WTC11 (cell line): Measurements from ENCODE around the gene MACF1.

Experiments used
- AFF4 ChIP-seq: sonication (generic); formaldehyde crosslinking; IDR thresholded peaks from 2 replicates; pipeline ENCODE4 v1.8.1; 2023; ENCODE audit warnings: mild to moderate bottlenecking, missing genetic modification reagents, borderline replicate concordance
- ATF3 ChIP-seq: sonication (generic); formaldehyde crosslinking; conservative IDR thresholded peaks from 2 replicates; pipeline ENCODE4 v1.8.1; 2022; ENCODE audit warnings: mild to moderate bottlenecking, missing genetic modification reagents
- CREB1 ChIP-seq: sonication (generic); formaldehyde crosslinking; IDR thresholded peaks from 2 replicates; pipeline ENCODE4 v1.8.0; 2023; ENCODE audit warnings: mild to moderate bottlenecking, missing genetic modification reagents
- FOXJ3 ChIP-seq: sonication (generic); formaldehyde crosslinking; IDR thresholded peaks from 2 replicates; pipeline ENCODE4 v1.9.0; 2021; ENCODE audit warnings: missing genetic modification reagents, mild to moderate bottlenecking, borderline replicate concordance
- OVOL2 ChIP-seq: fragments of 250-450 bp; sonication (Bioruptor Pico); IDR thresholded peaks from 2 replicates; pipeline ENCODE4 v1.9.0; 2021; ENCODE audit warnings: mild to moderate bottlenecking, borderline replicate concordance
- PRRX2 ChIP-seq: fragments of 250-450 bp; sonication (Bioruptor Pico); IDR thresholded peaks from 2 replicates; pipeline ENCODE4 v1.8.0; 2021; ENCODE audit warnings: mild to moderate bottlenecking
- RORB ChIP-seq: fragments of 250-450 bp; sonication (Bioruptor Pico); IDR thresholded peaks from 2 replicates; pipeline ENCODE4 v1.9.0; 2021; ENCODE audit warnings: mild to moderate bottlenecking
- TEAD4 ChIP-seq: sonication (generic); formaldehyde crosslinking; IDR thresholded peaks from 2 replicates; pipeline ENCODE4 v1.8.0; 2022; ENCODE audit warnings: mild to moderate bottlenecking, missing genetic modification reagents
- ZBTB21 ChIP-seq: sonication (generic); formaldehyde crosslinking; IDR thresholded peaks from 2 replicates; pipeline ENCODE4 v1.8.1; 2023; ENCODE audit warnings: mild to moderate bottlenecking, missing genetic modification reagents, borderline replicate concordance
- ZNF416 ChIP-seq: fragments of 250-450 bp; sonication (Bioruptor Pico); IDR thresholded peaks from 2 replicates; pipeline ENCODE4 v1.9.0; 2021; ENCODE audit warnings: mild to moderate bottlenecking, inconsistent platforms
- TF ChIP-seq, protein P1 (sequence below): fragments of 200-600 bp; IDR thresholded peaks from 2 replicates; pipeline ENCODE4 v1.8.0; 2022; ENCODE audit warnings: antibody characterized with exemption
- TF ChIP-seq, protein P2 (sequence below): sonication (generic); formaldehyde crosslinking; IDR thresholded peaks from 2 replicates; pipeline ENCODE4 v1.8.0; 2022; ENCODE audit warnings: mild to moderate bottlenecking, missing genetic modification reagents
- TF ChIP-seq, protein P3 (sequence below): sonication (generic); formaldehyde crosslinking; IDR thresholded peaks from 2 replicates; pipeline ENCODE4 v1.8.1; 2023; ENCODE audit warnings: mild to moderate bottlenecking, missing genetic modification reagents, moderate library complexity

- TF ChIP-seq, protein P1, sequence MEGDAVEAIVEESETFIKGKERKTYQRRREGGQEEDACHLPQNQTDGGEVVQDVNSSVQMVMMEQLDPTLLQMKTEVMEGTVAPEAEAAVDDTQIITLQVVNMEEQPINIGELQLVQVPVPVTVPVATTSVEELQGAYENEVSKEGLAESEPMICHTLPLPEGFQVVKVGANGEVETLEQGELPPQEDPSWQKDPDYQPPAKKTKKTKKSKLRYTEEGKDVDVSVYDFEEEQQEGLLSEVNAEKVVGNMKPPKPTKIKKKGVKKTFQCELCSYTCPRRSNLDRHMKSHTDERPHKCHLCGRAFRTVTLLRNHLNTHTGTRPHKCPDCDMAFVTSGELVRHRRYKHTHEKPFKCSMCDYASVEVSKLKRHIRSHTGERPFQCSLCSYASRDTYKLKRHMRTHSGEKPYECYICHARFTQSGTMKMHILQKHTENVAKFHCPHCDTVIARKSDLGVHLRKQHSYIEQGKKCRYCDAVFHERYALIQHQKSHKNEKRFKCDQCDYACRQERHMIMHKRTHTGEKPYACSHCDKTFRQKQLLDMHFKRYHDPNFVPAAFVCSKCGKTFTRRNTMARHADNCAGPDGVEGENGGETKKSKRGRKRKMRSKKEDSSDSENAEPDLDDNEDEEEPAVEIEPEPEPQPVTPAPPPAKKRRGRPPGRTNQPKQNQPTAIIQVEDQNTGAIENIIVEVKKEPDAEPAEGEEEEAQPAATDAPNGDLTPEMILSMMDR: no peak
- TF ChIP-seq TEAD4 (CRISPR knock-in tag) (no peak), AFF4 (CRISPR knock-in tag) (no peak), ZBTB21 (CRISPR knock-in tag) (no peak), ATF3 (CRISPR knock-in tag) (no peak), OVOL2 (no peak), CREB1 (no peak), RORB (CRISPR knock-in tag) (no peak), ZNF416 (no peak), PRRX2 (CRISPR knock-in tag) (no peak), FOXJ3 (CRISPR knock-in tag) (no peak)
- TF ChIP-seq, protein P2, sequence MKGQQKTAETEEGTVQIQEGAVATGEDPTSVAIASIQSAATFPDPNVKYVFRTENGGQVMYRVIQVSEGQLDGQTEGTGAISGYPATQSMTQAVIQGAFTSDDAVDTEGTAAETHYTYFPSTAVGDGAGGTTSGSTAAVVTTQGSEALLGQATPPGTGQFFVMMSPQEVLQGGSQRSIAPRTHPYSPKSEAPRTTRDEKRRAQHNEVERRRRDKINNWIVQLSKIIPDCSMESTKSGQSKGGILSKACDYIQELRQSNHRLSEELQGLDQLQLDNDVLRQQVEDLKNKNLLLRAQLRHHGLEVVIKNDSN (CRISPR knock-in tag): no peak
- TF ChIP-seq, protein P3, sequence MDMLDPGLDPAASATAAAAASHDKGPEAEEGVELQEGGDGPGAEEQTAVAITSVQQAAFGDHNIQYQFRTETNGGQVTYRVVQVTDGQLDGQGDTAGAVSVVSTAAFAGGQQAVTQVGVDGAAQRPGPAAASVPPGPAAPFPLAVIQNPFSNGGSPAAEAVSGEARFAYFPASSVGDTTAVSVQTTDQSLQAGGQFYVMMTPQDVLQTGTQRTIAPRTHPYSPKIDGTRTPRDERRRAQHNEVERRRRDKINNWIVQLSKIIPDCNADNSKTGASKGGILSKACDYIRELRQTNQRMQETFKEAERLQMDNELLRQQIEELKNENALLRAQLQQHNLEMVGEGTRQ: no peak
These were observed 32.5 kb downstream of the MACF1 start for GRCh38 chr1:39236971-39237370.
